ENCODE results near the gene ANKRD44.

ANKRD44 gene

DNA sequence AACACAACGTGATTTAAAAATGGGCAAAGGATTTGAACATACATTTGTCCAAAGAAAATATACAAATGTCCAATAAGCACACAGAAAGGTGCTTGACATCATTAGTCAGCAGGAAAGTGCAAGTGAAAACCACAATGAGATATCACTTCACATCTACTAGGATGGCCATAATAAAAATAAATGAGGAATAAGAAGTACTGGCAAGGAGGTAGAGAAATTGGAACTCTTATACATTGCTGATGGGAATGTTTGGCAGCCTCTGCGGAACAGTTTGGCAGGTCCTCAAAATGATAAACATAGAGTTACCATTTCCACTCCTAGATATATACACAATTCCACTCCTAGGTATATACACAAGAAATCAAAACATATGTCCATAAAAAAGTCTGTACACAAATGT lies 333.1 kb downstream of the ANKRD44 start:
- no peak for DNase-seq

DNA sequence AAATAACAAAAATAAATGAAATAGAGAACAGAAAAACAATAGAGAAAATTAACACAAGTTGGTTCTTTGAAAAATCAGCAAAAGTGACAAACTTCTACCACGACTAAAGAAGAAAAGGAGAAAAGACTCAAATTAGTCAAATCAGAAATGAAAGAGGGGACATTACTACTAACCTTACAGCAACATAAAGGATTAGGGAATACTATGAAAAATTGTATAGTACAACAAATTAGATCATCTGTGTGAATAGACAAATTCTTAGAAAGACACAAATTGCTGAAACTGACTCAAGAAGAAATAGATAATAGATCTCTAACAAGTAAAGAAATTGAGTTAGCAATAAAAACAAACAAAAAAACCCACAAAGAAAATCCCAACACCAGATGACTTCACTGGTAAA lies 335.6 kb downstream of the ANKRD44 start:
- no peaks in the 10 kb centered on the region for H3K36me3 ChIP-seq (ENCODE audit: insufficient read depth, low read length)
- H3K4me3 ChIP-seq (ENCODE audit: low read depth in 1 of 2, low read length in 2 of 2) = no peak overlapping the region
- H2AFZ ChIP-seq (ENCODE audit: low read depth, low read length) = no peak overlapping the region
- H3K4me2 ChIP-seq (ENCODE audit: insufficient read depth, low read length) = no peak overlapping the region
- no peak overlapping the region for H3K9ac ChIP-seq (ENCODE audit: low read depth, low read length)
- no peak for DNase-seq
- H4K20me1 ChIP-seq (ENCODE audit: insufficient read depth, low read length) = no peaks in the 10 kb centered on the region
- H3K4me1 ChIP-seq (ENCODE audit: insufficient read depth, low read length) = no peaks in the 10 kb centered on the region
- H3K79me2 ChIP-seq (ENCODE audit: insufficient read depth, low read length) = no peaks in the 10 kb centered on the region
- no peak overlapping the region for H3K27ac ChIP-seq (ENCODE audit: low read length)
- no peak for TF ChIP-seq EZH2 (IDR thresholded peaks at IDR 0.05; ENCODE audit: borderline replicate concordance, low read depth, low read length, severe bottlenecking)
- TF ChIP-seq, protein P1, sequence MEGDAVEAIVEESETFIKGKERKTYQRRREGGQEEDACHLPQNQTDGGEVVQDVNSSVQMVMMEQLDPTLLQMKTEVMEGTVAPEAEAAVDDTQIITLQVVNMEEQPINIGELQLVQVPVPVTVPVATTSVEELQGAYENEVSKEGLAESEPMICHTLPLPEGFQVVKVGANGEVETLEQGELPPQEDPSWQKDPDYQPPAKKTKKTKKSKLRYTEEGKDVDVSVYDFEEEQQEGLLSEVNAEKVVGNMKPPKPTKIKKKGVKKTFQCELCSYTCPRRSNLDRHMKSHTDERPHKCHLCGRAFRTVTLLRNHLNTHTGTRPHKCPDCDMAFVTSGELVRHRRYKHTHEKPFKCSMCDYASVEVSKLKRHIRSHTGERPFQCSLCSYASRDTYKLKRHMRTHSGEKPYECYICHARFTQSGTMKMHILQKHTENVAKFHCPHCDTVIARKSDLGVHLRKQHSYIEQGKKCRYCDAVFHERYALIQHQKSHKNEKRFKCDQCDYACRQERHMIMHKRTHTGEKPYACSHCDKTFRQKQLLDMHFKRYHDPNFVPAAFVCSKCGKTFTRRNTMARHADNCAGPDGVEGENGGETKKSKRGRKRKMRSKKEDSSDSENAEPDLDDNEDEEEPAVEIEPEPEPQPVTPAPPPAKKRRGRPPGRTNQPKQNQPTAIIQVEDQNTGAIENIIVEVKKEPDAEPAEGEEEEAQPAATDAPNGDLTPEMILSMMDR (IDR thresholded peaks at IDR 0.05; ENCODE audit: borderline replicate concordance, extremely low read depth, low read length, poor library complexity, severe bottlenecking) = no peak
- ATAC-seq (ENCODE audit: insufficient read depth, low read depth) = no peak
- H3K9me3 ChIP-seq (ENCODE audit: insufficient read depth, low read length, severe bottlenecking) = no peaks in the 10 kb centered on the region
- H3K27me3 ChIP-seq (ENCODE audit: insufficient read depth, low read length, poor library complexity) = no peaks in the 10 kb centered on the region

More for the DNA sequence above, 333.1 kb downstream of the ANKRD44 start:
- Histone ChIP-seq H2AFZ (ENCODE audit: low read depth, low read length) (no peak overlapping the region), H3K36me3 (ENCODE audit: insufficient read depth, low read length) (no peaks in the 10 kb centered on the region), H3K27me3 (ENCODE audit: insufficient read depth, low read length, poor library complexity) (no peaks in the 10 kb centered on the region), H3K4me1 (ENCODE audit: insufficient read depth, low read length) (no peaks in the 10 kb centered on the region), H3K4me3 (ENCODE audit: low read depth in 1 of 2, low read length in 2 of 2) (no peak overlapping the region), H4K20me1 (ENCODE audit: insufficient read depth, low read length) (no peaks in the 10 kb centered on the region), H3K4me2 (ENCODE audit: insufficient read depth, low read length) (no peak overlapping the region), H3K79me2 (ENCODE audit: insufficient read depth, low read length) (no peaks in the 10 kb centered on the region), H3K9ac (ENCODE audit: low read depth, low read length) (no peak overlapping the region), H3K9me3 (ENCODE audit: insufficient read depth, low read length, severe bottlenecking) (no peaks in the 10 kb centered on the region), H3K27ac (ENCODE audit: low read length) (no peak overlapping the region)
- TF ChIP-seq EZH2 (IDR thresholded peaks at IDR 0.05; ENCODE audit: borderline replicate concordance, low read depth, low read length, severe bottlenecking) = no peak
- TF ChIP-seq, protein P1 (IDR thresholded peaks at IDR 0.05; ENCODE audit: borderline replicate concordance, extremely low read depth, low read length, poor library complexity, severe bottlenecking) = no peak
- ATAC-seq (ENCODE audit: insufficient read depth, low read depth) = no peak

DNA sequence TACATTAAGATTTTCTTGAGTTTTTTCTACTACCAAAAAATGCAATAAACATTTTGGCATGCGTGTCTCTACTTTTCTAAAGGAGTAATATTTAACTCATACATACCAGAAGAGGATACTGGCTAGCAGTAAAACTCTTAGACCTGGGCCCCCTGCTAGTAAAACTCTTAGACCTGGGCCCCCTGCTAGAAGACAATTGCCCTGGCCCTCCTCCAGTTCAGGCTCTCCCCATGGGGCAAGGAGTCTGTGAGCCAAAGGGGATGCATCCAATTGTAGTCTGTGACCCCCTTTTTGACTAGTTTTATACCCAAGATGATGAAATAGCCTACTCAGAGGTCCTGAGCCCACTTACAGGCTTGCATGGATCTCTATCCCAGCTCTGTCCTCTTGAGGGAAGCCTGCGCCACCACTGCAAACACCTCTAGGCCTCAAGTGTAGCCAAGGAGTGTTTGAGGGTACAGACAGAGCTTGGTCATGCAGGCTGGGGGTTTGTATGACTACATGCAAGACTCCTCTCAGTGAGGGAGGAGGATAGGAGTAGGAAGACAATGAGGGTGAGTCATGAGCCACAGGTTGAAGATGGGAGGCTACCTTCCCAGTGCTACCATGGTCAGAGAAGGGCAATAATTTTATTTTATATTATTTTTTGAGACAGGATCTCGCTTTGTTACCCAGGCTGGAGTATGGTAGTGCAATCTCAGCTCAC lies 338.9 kb downstream of the ANKRD44 start:
- Histone ChIP-seq H3K36me3 (ENCODE audit: insufficient read depth, low read length) (no peaks in the 10 kb centered on the region), H3K9me3 (ENCODE audit: insufficient read depth, low read length, severe bottlenecking) (no peaks in the 10 kb centered on the region), H3K79me2 (ENCODE audit: insufficient read depth, low read length) (no peaks in the 10 kb centered on the region), H3K4me1 (ENCODE audit: insufficient read depth, low read length) (no peaks in the 10 kb centered on the region), H3K4me3 (ENCODE audit: low read depth in 1 of 2, low read length in 2 of 2) (no peak overlapping the region), H2AFZ (ENCODE audit: low read depth, low read length) (no peak overlapping the region), H3K27ac (ENCODE audit: low read length) (no peak overlapping the region), H3K27me3 (ENCODE audit: insufficient read depth, low read length, poor library complexity) (no peaks in the 10 kb centered on the region), H3K9ac (ENCODE audit: low read depth, low read length) (no peak overlapping the region), H4K20me1 (ENCODE audit: insufficient read depth, low read length) (no peaks in the 10 kb centered on the region), H3K4me2 (ENCODE audit: insufficient read depth, low read length) (no peak overlapping the region)
- DNase-seq (no peak), ATAC-seq (ENCODE audit: insufficient read depth, low read depth) (no peak; the same call in 2 of the 3 replicates)
- TF ChIP-seq, protein P1 (IDR thresholded peaks at IDR 0.05; ENCODE audit: borderline replicate concordance, extremely low read depth, low read length, poor library complexity, severe bottlenecking) = no peak
- no peak for TF ChIP-seq EZH2 (IDR thresholded peaks at IDR 0.05; ENCODE audit: borderline replicate concordance, low read depth, low read length, severe bottlenecking)
